HG03175 (cell line): ENCODE data around the gene FARSA.
"Not testable (repeated sequence)": the region's sequence is repeated elsewhere in the genome, so short reads cannot be mapped to it uniquely, and the experiment has no call there.

Experiments
- ATAC-seq: cut with Tn5 transposase; IDR thresholded peaks from one replicate; pipeline ENCODE4 v1.9.1; 2021; ENCODE audit warnings: mild to moderate bottlenecking, moderate library complexity; ENCODE audit not compliant: unreplicated experiment

Gene FARSA

GRCh38 chr19:12954612-12954962, 21.1 kb upstream of the FARSA start:
- ATAC-seq, result no peak

GRCh38 chr19:12953799-12954611, 20.5 kb upstream of the FARSA start:
- no peak for ATAC-seq

- no peak for ATAC-seq
Measured at GRCh38 chr19:12953138-12953798, 19.8 kb upstream of the FARSA start.

- ATAC-seq, result no peak
Measured at GRCh38 chr19:12952488-12953137, 19.1 kb upstream of the FARSA start.

- ATAC-seq, result not testable (repeated sequence)
Measured at GRCh38 chr19:12952050-12952449, 18.5 kb upstream of the FARSA start.

GRCh38 chr19:12949363-12950283, 16.1 kb upstream of the FARSA start:
- ATAC-seq, result no peak

- no peak for ATAC-seq
Measured at GRCh38 chr19:12948612-12949362, 15.3 kb upstream of the FARSA start.

GRCh38 chr19:12947702-12948611, 14.4 kb upstream of the FARSA start:
- ATAC-seq, result no peak

- no peak for ATAC-seq
Measured at GRCh38 chr19:12946731-12947496, 13.4 kb upstream of the FARSA start.

- ATAC-seq, result peak; percentile 41
Measured at GRCh38 chr19:12946092-12946721, 12.7 kb upstream of the FARSA start.

- peak; percentile 83 for ATAC-seq
Measured at GRCh38 chr19:12945479-12946091, 12.1 kb upstream of the FARSA start, which contains the start of gene RAD23A. TSS of gene RAD23A (plus strand) at chr19:12945862. CDS start at chr19:12945949, 87 bp downstream.

- ATAC-seq, result no peak
Measured at GRCh38 chr19:12944104-12944674, 10.7 kb upstream of the FARSA start.

GRCh38 chr19:12943437-12944044, 10.0 kb upstream of the FARSA start:
- ATAC-seq, result no peak

- ATAC-seq, result no peak
Measured at GRCh38 chr19:12940897-12941296, 7.4 kb upstream of the FARSA start.

GRCh38 chr19:12939975-12940423, 6.5 kb upstream of the FARSA start:
- no peak for ATAC-seq

- ATAC-seq, result peak; percentile 2
Measured at GRCh38 chr19:12938779-12939601, 5.5 kb upstream of the FARSA start.
